GM18868 (cell line): ENCODE results near the gene ENTPD1.
"Not testable (repeated sequence)": the region's sequence is repeated elsewhere in the genome, so short reads cannot be mapped to it uniquely, and the experiment has no call there.

ENCODE experiments used
- ATAC-seq: cut with Tn5 transposase; IDR thresholded peaks from one replicate; pipeline ENCODE4 v1.9.1; 2021; ENCODE audit warnings: mild to moderate bottlenecking, moderate library complexity; ENCODE audit not compliant: unreplicated experiment

ENTPD1 gene

GRCh38 chr10:95907456-95908253 is 151.7 kb downstream of the ENTPD1 start, which contains the start of gene CC2D2B:
Gene CC2D2B (plus strand): TSS chr10:95907975. CDS start chr10:95911324, 3,349 bp downstream.
- peak; percentile 87 for ATAC-seq

- ATAC-seq, result no peak
These were observed 152.5 kb downstream of the ENTPD1 start for GRCh38 chr10:95908450-95908849.

GRCh38 chr10:95909561-95909960 is 153.6 kb downstream of the ENTPD1 start:
- no peak for ATAC-seq

- ATAC-seq, result not testable (repeated sequence)
These were observed 160.1 kb downstream of the ENTPD1 start for GRCh38 chr10:95916039-95916438.
